IPS DF 6.9 (cell line): ENCODE data around the gene CHD9.

Source experiments
- DNase-seq: peaks from one replicate; pipeline ENCODE4 v3.0.0-alpha.2; 2013; ENCODE audit warnings: low read depth, low spot score
- H3K27ac ChIP-seq: one replicate; pipeline ENCODE4 v1.5.1; 2013; ENCODE audit warnings: low read length, control low read depth
- H3K27me3 ChIP-seq: 2 replicates; pipeline ENCODE4 v1.6.1; 2013; ENCODE audit warnings: mild to moderate bottlenecking, low read length; ENCODE audit not compliant: control insufficient read depth, insufficient read depth
- H3K36me3 ChIP-seq: 2 replicates; pipeline ENCODE4 v1.6.1; 2013; ENCODE audit warnings: low read length; ENCODE audit not compliant: control insufficient read depth, insufficient read depth
- H3K4me1 ChIP-seq: 2 replicates; pipeline ENCODE4 v1.6.1; 2013; ENCODE audit warnings: low read length; ENCODE audit not compliant: control insufficient read depth, insufficient read depth
- H3K4me3 ChIP-seq: 2 replicates; pipeline ENCODE4 v1.5.1; 2013; ENCODE audit warnings: mild to moderate bottlenecking, low read length
- H3K9me3 ChIP-seq: 2 replicates; pipeline ENCODE4 v1.6.1; 2013; ENCODE audit warnings: low read length, inconsistent platforms; ENCODE audit not compliant: control insufficient read depth, insufficient read depth
- WGBS: extraction: QIAGEN DNeasy Blood & Tissue Kit; methylation state at CpG from one replicate; pipeline ENCODE4 v1.1.7; 2013; ENCODE audit warnings: mixed read lengths, missing lambda C conversion rate; ENCODE audit not compliant: insufficient read length, insufficient coverage; 5-methylcytosine and 5-hydroxymethylcytosine counted together

CHD9 gene

GRCh38 chr16:53054670-53055485 is at the start of gene CHD9:
Gene CHD9 (plus strand): TSS chr16:53054991. CDS start chr16:53156090, 101,099 bp downstream.
- no peaks in the 10 kb centered on the region for H3K27me3 ChIP-seq
- WGBS, result no CpG with 5 or more reads among the region's 62 CpGs
- H3K4me3 ChIP-seq, result peak within 1 kb of the TSS; percentile 37; the same call in 1 of the 2 replicates
- no peak within 1 kb of the TSS for H3K27ac ChIP-seq
- no peaks in the 10 kb centered on the region for H3K9me3 ChIP-seq
- no peaks in the 10 kb centered on the region for H3K36me3 ChIP-seq
- peaks cover 1% of the 10 kb centered on the region; the same call in 1 of the 2 replicates for H3K4me1 ChIP-seq
- DNase-seq, result no peak

GRCh38 chr16:53007095-53007494 is 47.7 kb upstream of the CHD9 start:
- Histone ChIP-seq H3K4me1 (no peaks in the 10 kb centered on the region), H3K9me3 (no peaks in the 10 kb centered on the region), H3K27ac (no peak overlapping the region), H3K27me3 (no peaks in the 10 kb centered on the region), H3K36me3 (no peaks in the 10 kb centered on the region), H3K4me3 (no peak overlapping the region)
- no CpG with 5 or more reads among the region's 1 CpG for WGBS
- no peak for DNase-seq

GRCh38 chr16:53014287-53014686 is 40.5 kb upstream of the CHD9 start:
- Histone ChIP-seq H3K9me3 (no peaks in the 10 kb centered on the region), H3K4me1 (no peaks in the 10 kb centered on the region), H3K4me3 (no peak overlapping the region), H3K27me3 (no peaks in the 10 kb centered on the region), H3K27ac (no peak overlapping the region), H3K36me3 (no peaks in the 10 kb centered on the region)
- DNase-seq, result no peak
- WGBS, result no CpG with 5 or more reads among the region's 4 CpGs

- no peak overlapping the region; the same call in 1 of the 2 replicates for H3K4me3 ChIP-seq
- WGBS, result no CpG with 5 or more reads among the region's 2 CpGs
- H3K27ac ChIP-seq, result no peak overlapping the region
- no peaks in the 10 kb centered on the region for H3K4me1 ChIP-seq
- no peaks in the 10 kb centered on the region for H3K36me3 ChIP-seq
- H3K9me3 ChIP-seq, result no peaks in the 10 kb centered on the region
- no peaks in the 10 kb centered on the region for H3K27me3 ChIP-seq
- no peak for DNase-seq
These were observed 35.9 kb upstream of the CHD9 start for GRCh38 chr16:53018834-53019416.

- no peaks in the 10 kb centered on the region for H3K4me1 ChIP-seq
- WGBS, result no CpG with 5 or more reads among the region's 5 CpGs
- no peaks in the 10 kb centered on the region for H3K9me3 ChIP-seq
- H3K36me3 ChIP-seq, result no peaks in the 10 kb centered on the region
- H3K27me3 ChIP-seq, result no peaks in the 10 kb centered on the region
- H3K4me3 ChIP-seq, result no peak overlapping the region
- H3K27ac ChIP-seq, result no peak overlapping the region
- no peak for DNase-seq
These were observed 32.4 kb upstream of the CHD9 start for GRCh38 chr16:53022374-53022773.

- Histone ChIP-seq H3K9me3 (no peaks in the 10 kb centered on the region), H3K4me1 (no peaks in the 10 kb centered on the region), H3K36me3 (no peaks in the 10 kb centered on the region), H3K27ac (no peak overlapping the region), H3K4me3 (no peak overlapping the region), H3K27me3 (no peaks in the 10 kb centered on the region)
- WGBS, result no CpG with 5 or more reads among the region's 4 CpGs
- no peak for DNase-seq
These were observed 30.7 kb upstream of the CHD9 start for GRCh38 chr16:53024045-53024444.

GRCh38 chr16:53029971-53030370 is 24.8 kb upstream of the CHD9 start:
- peaks cover 2% of the 10 kb centered on the region; the same call in 1 of the 2 replicates for H3K36me3 ChIP-seq
- no peaks in the 10 kb centered on the region for H3K4me1 ChIP-seq
- H3K27ac ChIP-seq, result no peak overlapping the region
- no CpG with 5 or more reads among the region's 3 CpGs for WGBS
- no peaks in the 10 kb centered on the region for H3K9me3 ChIP-seq
- H3K27me3 ChIP-seq, result no peaks in the 10 kb centered on the region
- DNase-seq, result no peak
- H3K4me3 ChIP-seq, result no peak overlapping the region

GRCh38 chr16:53031323-53031942 is 23.4 kb upstream of the CHD9 start:
- H3K27me3 ChIP-seq, result no peaks in the 10 kb centered on the region
- H3K27ac ChIP-seq, result no peak overlapping the region
- no peak for DNase-seq
- WGBS, result no CpG with 5 or more reads among the region's 2 CpGs
- H3K9me3 ChIP-seq, result no peaks in the 10 kb centered on the region
- H3K4me3 ChIP-seq, result no peak overlapping the region
- H3K4me1 ChIP-seq, result no peaks in the 10 kb centered on the region
- peaks cover 2% of the 10 kb centered on the region; the same call in 1 of the 2 replicates for H3K36me3 ChIP-seq

- WGBS, result no CpG with 5 or more reads among the region's 6 CpGs
- Histone ChIP-seq H3K36me3 (peaks cover 2% of the 10 kb centered on the region; the same call in 1 of the 2 replicates), H3K4me3 (no peak overlapping the region), H3K27ac (no peak overlapping the region), H3K4me1 (no peaks in the 10 kb centered on the region), H3K27me3 (no peaks in the 10 kb centered on the region), H3K9me3 (no peaks in the 10 kb centered on the region)
- DNase-seq, result no peak
These were observed 20.5 kb upstream of the CHD9 start for GRCh38 chr16:53034306-53034705.

GRCh38 chr16:53035176-53035942 is 19.4 kb upstream of the CHD9 start:
- no CpG with 5 or more reads among the region's 3 CpGs for WGBS
- Histone ChIP-seq H3K9me3 (no peaks in the 10 kb centered on the region), H3K27ac (no peak overlapping the region), H3K4me3 (no peak overlapping the region), H3K4me1 (no peaks in the 10 kb centered on the region), H3K27me3 (no peaks in the 10 kb centered on the region), H3K36me3 (peaks cover 2% of the 10 kb centered on the region; the same call in 1 of the 2 replicates)
- no peak for DNase-seq
